Right forelimb (tissue), 1 donor: ENCODE results near the gene ABCC6.
"Not testable (repeated sequence)": the region's sequence is repeated elsewhere in the genome, so short reads cannot be mapped to it uniquely, and the experiment has no call there.

Source experiments
- DNase-seq: peaks from one replicate; pipeline ENCODE4 v3.0.0-alpha.2; 2018

ABCC6 gene

GRCh38 chr16:16107839-16108238, 115.5 kb downstream of the ABCC6 start:
- no peak for DNase-seq

DNA sequence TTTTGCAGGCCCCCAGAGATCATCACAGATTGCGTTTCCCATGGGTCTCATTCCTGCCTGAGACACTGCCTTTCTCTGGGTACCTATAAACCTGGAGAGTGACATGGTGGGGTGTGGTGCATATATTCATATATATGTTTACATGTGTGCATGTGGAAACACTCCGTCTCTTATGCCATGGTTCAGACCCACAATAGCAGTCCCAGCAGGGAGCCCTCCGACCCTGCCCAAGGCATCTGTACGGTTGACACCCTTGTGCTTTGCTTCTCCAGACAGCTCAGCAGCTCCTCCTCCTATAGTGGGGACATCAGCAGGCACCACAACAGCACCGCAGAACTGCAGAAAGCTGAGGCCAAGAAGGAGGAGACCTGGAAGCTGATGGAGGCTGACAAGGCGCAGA, 116.8 kb downstream of the ABCC6 start:
- no peak for DNase-seq

DNA sequence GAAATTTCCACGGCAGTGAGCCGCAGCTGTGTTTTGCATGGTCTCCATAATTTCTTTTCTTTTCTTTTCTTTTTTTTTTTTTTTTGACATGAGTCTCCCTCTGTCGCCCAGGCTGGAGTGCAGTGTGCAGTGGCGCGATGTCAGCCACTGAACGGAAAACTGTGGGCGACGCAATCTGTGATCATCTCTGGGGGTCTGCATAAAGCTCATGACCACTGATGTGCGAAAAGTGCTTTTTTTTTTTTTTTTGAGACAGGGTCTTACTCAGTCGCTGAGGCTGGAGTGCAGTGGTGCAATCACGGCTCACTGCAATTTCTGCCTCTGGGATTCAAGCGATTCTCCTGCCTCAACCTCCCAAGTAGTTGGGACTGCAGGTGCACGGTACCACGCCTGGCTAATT, 117.6 kb downstream of the ABCC6 start:
- no peak for DNase-seq

GRCh38 chr16:16104804-16105141, 118.5 kb downstream of the ABCC6 start:
- DNase-seq, result not testable (repeated sequence)

GRCh38 chr16:16104132-16104803, 119.0 kb downstream of the ABCC6 start:
- not testable (repeated sequence) for DNase-seq

DNA sequence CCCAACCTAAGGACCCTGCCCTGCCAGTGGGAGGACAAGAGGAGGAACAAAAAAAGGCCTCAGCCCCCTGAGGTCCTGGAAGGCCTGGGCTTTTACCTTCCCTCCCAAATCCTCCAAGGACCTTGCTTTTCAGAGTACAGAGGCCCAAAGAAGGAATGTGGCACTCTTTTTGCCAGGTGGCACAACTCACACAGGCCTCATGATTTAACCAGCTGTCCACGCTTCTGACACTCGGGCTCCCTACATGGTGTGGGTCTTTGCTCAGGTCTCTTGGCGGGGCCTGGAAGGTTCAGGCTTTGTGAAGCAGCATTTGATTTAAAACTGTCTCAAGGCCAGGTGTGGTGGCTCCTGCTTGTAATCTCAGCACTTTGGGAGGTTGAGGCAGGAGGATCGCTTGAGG, 120.6 kb downstream of the ABCC6 start:
- no peak for DNase-seq

DNA sequence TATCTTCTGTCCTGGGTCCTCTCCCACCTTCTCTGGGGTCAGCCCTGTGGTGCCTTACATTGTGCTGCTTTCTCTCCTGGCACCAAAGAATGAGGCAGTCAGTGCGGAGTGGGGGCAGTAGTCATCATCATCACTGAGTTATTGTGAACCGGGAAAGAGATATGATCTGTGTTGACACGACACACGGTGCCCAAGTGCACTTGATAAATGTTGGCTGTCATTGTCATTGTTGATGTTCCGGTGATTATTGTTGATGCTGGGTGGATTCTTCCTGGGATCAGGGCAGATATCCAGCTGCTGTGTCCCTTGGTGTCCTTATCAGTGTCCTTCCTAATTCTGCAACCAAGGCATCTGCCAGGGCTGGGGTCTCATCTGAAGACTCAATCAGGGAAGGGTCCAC, 121.7 kb downstream of the ABCC6 start:
- no peak for DNase-seq

GRCh38 chr16:16100631-16101030, 122.7 kb downstream of the ABCC6 start:
- no peak for DNase-seq

GRCh38 chr16:16099320-16099719, 124.0 kb downstream of the ABCC6 start:
- DNase-seq, result no peak
